ENCODE data around the gene MAST1.

- TF ChIP-seq EP300 (IDR thresholded peaks at IDR 0.05) (no peak), POLR2A (IDR thresholded peaks at IDR 0.05) (no peak)
Observed at GRCh38 chr19:12865746-12866415, 27.6 kb downstream of the MAST1 start.

Data from stomach (tissue), 4 donors.